IPS-11a (cell line): ENCODE measurements around the gene RER1.

Experiments
- H3K4me3 ChIP-seq: one replicate; pipeline ENCODE4 v1.5.1; 2013; ENCODE audit warnings: low read depth, low read length, control low read depth

Gene RER1

DNA sequence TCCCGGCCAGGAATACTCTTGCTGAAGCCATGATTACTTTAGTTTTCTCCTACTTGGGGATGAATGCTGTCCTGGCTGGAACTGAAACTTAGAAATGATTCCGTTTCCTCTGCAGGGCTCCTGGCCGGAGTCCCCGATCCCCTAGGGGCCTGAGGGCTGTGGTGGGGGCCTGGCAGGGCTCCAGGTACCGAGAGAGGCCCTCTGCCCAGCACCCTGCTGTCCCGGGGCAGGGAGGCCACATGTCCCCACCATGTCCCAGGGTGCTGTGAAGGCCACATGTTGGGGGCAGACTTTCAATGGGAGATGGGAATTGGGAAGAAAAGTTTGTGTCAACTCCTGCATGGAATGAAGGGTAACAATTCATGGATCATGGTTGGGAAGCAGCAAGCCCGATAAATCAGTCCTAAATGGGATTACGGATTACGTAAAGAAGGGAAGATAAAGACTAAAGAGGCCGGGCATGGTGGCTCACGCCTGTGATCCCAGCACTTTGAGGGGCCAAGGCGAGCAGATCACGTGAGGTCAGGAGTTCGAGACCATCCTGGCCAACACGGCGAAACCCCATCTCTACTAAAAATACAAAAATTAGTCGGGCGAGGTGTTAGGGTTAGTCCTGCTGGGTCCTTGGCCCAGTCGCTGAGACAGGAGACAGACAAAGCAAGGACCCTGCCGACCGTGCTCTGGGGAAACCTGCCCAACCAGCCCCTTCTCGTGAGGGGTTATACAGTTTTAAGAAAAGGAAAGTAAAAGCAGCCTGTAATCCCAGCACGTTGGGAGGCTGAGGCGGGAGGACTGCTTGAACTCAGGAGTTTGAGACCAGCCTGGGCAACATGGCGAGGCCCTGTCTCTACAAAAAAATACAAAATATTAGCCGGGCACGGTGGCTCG is 37.8 kb upstream of the RER1 start:
- H3K4me3 ChIP-seq, result no peak overlapping the region

DNA sequence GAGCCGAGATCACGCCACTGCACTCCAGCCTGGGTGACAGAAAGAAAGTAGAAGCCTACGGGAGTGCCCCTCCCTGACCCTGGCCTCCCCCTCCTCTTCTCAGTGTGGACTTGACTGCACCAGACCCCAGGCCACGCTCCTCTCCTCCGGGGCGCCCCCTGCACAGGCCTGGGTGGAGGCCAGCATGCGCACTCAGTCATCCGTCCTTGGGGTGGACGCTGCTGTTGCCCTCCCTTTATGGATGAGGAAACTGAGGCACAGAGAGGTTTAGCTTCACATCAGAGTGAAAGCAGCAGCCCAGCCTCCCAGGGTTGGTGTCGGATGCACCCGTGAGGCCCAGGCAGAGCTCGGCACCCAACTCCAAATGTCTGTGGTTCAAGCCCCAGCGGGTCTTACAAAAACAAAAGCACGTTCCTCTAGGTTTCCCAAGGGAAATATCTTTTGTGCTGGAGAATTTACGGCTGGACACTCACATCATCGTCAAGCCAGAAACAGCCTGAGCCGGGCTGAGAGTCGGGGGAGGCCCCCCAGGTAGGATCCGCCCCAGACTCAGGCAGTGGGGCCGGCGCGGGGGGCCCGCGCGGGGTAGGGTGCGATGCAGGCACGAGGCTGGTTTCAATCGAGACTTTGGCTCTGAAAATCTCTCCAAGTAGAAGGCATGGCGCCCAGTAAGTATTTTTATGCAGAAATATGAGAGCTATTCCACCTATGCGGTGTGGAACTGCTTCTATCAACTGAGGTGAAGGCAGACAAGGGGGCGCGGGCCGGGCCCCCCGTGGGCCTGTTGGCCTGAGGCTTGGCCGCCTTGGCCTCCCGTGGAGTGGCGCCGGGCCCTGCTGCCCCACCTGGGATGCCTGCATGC is 36.9 kb upstream of the RER1 start:
- no peak overlapping the region for H3K4me3 ChIP-seq

DNA sequence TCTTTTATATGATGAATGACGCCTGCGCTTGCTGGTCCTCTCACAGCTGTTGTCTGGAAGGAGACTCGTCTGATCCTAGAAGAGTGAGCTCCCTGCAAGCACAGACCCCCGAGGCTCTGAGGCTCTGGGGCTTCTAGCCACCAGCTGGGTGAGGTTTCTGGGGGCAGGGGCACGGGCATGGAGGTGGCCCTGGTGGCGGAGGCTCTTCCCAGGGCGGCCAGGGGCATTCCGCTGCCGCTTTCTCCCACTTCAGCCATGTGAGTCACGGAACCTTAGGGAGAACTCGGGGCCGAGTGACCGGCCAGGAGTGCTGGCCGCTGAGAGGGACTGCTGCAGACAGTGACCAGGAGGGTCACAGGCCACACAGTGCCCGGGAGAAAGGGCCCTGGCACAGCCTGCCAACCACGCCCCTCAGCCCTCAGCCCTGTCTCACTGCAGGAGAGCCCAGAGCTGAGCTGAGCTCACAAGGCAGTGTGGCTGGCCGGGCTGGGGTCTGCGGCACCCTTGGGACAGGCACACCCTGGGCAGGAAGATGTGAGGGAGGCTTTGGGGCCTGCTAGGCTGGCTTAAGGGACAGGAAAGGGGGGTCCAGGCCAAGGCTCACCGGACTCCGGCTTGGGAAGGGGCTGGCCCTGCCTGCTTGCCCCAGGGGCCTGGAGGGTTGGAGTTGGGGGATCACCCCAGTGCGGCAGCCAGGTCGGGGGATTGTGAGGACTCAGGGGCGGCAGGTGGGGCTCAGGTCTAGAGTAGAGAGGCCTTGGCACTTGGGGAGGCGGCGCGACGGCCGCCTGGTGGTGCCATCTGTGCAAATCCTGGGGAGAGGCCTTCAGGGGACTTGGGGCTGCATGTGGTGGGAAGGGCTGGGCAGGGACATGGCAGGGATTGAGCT is 36.0 kb upstream of the RER1 start:
- H3K4me3 ChIP-seq, result no peak overlapping the region

DNA sequence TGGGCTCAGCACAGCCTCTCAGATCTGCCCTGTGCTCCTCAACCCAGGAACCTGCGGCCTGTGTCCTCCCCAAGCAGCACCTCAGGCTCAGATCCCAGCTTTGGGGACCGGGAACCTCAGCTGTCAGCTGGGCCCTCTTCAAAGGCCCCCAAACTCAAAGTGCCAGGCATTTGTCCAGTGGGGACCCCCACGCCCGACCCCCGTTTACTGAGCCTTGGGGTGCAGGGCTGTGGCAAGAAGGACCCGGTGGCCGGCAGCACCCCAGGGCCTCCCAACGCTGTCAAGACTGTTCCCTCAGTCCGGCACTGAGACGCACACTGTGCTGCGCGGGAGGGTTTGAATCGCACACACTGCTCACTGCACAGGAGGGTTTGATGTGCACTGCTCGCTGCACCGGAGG is 35.2 kb upstream of the RER1 start:
- no peak overlapping the region for H3K4me3 ChIP-seq

DNA sequence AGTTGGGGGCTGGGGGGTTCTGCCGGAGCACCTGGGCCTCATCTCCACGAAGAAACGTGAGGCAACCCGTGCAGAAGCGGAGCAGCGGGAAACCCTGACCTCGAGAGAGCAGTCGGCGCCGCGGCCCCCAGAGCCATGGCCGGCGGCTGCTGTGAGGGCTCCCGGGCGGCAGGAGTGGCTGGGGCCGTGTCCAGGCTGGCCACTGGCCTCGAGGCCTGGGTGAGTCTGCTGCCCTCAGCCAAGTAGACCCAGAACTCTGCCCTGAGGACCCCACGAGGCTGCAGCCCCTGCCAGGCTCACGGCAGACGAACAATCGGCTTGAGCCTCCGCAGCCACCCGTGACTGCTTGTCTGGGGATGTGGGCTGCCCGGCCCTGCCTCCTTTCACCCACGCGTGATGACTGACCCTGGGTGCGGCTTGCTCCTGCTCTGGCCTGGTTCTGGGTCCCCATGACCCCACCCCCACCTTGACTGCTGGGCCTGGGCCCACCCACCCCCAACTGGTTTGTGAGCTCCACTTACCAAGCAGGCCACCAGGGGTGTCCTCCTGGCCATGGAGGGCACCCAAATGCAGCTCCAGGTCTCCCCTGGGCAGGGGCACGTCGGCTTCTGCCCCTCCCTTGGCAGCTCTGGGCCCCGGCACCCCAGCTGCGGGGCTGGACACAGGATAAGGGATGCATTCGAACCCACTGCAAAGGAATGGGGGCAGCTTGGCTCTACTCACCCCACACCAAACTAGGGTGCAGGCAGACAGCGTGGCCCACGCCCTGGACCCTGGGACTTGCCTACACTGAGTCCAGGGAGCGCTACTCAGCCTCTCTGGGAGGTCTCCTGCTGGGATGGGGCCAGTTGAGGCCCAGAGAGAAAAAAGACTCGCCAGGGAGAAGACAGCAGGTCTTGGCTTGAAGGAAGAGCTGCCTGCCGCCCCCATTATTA is 34.5 kb upstream of the RER1 start:
- H3K4me3 ChIP-seq, result no peak overlapping the region

DNA sequence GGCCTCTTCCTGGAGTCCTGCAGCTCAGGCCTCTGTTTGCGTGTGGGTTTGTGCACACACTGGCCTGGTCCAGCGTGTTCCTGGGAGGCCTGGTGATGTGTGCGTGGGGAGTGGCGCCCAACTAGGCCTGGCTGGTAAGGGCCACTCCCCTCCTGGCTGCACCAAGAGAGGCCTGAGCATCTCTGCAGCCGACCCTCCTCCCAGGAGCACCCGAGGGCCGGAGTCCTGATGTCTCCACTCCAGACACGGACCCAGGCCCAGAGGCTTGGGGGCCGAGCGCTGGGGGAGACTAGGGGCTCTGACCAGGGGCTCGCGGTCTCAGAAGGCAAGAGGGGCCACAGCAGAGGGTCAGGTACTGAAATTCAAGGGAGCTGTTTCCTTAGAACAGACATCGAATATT is 33.6 kb upstream of the RER1 start:
- no peak overlapping the region for H3K4me3 ChIP-seq

DNA sequence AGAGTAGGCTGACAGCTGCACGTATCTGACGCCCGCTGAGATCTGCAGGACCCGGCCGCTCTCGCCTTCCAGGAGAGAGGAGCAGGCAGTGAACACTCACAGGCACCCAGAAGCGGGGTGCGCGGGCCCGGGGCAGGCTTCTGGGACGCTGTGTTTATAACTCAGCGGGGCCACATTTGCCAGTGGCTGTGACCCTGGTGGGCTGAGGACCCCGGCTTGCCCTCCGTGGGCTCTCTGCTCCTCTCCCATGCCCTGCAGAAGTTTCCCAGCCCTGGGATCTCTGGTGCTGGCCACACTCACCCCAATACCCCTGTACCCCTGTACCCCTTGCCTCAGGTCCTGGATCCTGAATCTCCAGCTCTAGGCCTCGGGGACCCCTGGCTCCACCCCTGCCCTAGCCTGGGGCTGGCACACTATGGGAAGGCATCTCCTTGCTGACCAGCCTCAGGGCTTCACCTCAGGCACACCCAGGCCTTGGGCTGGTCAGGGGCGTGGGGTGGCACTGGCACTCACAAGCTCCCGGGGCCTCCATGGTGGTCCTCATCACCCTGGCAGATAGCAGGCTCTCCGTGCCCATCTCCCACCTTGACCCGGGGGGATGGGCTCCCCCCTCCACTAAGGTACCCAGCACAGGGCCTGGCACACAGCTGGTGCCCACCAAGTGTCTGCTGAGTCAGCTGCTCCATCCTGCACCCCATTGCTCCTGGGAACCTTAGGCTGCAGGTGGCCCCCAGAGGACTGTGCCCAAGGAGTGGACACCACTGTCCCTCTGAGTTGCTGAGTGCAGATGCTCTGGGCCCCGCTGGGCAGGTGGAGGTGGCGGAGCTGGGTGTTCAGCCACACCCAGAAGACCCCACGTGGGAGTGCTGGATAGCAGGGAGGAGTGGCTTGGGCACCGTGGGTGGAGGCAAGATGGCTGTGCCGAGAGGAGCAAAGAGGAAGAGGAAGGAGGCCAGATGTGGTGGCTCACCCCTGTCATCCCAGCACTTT is 32.7 kb upstream of the RER1 start:
- no peak overlapping the region for H3K4me3 ChIP-seq

DNA sequence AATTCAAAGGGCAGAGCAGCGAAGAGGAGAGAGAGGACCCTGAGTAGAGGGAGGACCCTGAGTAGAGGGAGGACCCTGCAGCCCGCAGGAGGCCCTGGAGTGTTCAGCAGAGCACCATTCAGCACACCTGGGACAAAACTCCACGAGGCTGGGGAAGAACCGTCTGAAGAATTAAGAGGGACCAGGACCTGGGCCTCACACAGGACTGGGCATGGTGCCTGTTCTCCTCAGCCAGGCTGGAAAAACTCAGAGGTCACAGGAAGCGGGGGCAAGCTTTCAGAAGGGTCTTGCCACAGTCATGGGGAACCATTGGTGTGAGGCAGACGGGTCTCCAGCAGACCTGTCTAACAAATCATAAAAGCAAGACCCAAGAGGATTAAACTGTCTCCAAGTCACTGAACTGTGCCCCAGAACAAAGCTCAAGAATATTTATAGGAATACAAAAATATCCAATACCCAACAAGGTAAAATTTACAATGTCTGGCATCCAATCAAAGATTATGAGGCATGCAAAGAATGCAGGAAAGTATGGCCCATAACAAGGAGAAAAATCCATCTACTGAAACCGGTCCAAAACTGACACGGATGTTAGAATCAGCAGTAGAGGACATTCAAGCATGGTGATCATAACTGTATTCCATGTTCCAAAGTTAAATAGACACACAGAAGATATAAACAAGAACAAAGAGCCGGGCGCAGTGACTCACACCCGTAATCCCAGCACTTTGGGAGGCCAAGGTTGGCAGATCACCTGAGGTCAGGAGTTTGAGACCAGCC is 30.9 kb upstream of the RER1 start:
- no peak overlapping the region for H3K4me3 ChIP-seq

DNA sequence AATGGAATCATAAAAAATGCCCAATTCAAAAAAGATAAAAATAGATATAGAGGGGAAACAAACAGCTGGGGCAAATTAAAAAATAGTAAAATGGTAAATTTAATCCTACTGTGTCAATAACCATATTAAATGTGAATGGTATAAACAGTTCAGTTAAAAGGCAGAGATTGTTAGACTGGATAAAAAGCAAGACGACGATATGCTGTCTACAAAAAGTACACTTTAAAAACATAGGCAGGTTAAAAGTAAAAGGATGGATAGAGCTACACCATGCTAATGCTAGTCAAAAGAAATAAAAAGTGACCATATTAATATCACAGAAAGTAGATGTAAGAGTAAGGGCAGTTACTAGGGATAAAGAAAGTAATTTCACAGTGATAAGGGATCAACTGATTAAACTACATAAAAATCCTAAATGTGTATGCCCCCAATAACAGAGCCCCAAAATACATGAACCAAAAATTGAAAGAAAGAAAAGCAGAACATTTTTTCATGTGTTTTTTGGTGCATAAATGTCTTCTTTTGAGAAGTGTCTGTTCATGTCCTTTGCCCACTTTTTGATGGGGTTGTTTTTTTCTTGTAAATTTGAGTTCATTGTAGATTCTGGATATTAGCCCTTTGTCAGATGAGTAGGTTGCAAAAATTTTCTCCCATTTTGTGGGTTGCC is 27.7 kb upstream of the RER1 start:
- H3K4me3 ChIP-seq, result no peak overlapping the region

DNA sequence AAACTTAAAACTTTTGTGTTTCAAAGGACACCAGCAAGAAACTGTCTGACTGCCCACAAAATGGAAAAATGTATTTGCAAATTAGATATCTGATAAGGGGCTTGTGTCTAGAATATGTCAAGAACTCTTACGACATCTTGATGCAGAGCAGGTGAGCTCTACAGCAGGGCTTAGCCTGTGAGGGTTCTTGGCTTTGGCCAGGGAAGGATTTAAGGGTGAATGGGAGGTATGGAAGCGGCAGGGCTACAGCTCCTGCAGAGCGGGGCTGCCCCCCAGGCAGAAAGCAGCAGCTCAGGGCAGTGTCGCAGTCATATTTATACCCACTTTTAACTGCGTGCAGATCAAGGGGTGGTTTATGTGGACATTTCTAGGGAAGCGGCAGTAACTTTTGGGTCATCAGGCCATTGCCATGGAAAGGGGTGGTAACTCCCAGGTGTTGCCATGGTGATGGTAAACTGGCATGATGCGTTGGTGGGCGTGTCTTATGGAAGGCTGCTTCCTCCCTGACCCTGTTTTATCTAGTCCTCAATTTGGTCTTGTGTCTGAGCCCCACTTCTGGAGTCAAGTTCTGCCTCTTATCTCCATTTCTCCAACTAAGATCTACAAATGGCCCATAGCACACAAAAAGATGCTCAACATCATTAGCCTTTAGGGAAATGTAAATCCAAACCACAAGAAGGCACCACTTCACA is 23.4 kb upstream of the RER1 start:
- H3K4me3 ChIP-seq, result no peak overlapping the region

DNA sequence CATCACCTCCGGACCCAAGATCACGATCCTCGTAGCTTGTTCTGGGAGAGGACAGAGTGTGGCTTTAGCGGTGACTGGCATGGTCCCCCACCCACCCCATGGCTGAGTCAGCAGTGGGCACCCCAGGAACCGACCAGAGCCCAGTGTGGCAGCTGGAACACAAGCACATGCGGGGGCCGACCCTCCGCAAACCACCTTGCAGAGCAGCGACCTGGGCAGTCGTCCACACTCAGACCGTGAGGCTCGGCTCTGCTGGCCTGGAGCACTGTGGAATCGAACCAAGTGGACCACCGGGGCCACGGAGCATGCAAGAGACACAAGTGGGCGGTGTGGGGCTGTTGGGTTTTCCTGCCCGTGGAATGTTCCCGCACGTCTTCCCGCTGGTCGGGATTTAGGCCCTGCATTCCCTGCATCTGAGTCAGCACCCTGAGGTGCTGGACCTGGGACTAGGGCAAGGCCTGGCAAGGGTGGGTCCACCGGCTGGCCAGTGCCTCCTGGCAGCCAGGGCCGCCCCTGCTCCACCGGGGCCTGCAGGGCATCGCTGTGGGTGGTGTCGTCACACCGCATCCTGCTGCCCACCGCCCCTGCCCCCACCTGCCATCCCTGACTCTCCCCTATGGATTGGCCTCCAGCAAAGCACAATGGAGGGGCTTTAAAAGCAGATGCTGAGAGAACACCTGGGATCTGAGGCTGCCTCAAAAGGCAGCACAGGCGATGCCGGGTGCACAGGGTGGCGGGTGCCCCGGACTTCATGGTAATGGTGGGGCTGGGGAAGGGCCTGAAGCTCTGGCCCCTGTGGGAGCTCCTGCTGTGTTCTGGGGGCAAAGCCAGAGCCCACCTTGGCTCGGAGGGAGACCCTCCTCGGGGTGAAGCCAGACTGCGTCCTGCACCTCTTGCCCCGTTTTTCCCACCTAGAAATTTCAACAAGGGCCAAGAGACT is 18.8 kb upstream of the RER1 start:
- no peak overlapping the region for H3K4me3 ChIP-seq

DNA sequence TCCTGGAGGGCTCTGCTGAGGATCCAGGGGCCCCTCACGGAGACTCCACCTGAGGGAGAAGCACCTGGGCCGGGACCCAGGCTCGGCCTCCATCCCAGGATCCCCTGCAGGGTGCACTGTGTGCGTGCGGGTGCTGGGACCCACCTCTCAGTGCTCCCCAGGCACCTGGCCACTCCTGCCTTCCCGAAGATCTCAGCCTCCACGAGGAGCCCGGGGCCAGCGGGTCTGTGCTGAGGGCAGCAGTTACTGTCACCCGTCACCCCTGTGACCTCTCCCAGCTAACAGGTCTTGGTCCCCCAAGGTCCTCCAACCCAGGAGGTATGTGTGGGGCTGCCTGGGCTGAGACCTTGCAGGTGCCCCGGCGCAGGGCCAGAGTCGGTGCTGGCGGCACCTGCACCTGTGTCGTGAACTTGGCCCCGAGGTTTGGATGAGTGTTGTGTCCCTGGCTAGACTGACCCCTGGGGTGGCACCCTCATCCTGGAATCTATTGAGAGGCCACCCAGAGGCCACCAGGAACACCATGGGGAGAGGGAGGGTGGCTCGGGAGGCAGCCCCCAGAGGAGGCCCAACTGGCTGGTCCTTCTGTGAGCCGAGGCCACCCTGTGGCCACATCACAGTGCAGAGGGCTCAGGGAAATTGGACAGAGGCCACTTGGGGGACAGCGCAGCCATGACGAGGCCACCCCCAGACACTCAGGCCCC is 17.9 kb upstream of the RER1 start:
- H3K4me3 ChIP-seq, result no peak overlapping the region

DNA sequence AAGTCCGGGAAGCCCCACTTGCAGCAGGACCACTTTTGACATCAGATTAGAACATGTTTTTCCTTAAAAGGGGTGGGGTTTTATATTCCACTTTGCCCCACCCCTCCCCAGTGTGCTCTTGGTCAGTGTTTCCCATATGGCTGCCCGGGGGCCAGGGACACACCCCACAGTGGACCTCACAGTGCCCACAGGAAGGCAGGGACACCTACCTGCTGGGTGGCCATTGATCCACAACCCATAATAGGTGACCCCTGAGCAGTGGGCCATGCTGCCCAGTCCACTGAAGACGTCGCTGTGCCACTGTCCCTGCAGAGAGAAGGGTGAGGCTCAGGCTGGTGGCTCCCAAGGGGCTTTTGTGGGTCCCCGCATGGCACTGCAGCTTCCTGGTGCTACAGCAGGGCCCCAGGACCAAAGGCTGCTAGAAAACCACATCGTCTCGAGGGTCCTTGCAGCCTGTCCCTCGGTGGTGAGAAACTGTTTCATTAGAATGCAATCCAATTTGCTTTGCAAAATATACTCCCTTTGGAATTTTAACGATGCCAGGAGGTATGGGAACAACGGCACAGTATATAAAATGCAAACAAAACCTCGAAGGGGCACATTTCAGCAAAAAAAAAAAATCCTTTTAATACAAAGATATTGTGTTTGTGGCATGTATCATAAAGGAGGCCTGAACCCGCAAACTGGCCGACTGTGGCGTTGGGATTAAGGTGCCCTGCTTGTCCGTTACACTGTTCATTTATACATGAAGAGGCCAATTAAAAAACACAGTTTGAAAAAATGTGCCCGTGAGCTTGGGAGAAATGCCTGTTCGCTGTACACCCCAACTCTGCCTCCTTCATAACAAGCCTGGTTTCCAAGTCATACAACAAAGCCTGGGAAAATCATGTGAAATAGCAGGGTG is 17.1 kb upstream of the RER1 start:
- H3K4me3 ChIP-seq, result no peak overlapping the region

DNA sequence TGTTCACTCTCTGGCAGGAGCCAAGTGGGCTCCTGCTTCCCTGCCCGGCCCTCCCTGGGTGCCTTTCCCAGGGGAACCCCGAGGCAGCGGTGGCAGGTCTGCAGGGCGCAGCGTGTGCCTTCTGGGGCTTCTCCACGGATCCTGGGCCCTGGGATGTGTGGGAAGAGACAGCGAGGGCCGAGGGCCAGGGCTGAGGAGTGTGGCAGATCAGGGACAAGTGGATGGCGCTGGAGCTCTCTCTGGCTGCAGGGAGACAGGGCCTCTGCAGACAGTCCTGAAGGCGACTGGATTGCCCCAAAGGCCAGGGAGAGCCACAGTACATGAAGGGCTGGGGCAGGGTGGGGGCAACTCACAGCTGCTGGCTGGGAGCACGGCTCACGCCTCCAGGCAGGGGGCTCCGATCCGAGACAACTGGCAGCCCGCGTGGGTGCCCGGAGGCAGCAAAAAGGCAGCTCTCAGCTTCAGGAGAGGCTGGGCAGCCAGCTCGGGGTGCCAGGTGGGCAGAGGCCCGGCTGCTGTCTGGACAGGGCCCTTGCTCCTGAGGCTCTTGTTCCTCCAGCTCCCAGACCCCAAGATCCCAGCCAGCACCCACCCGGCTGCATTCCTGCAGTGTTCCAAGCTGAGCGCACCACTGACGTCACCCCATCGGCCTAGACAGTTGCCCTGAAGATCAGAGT is 16.3 kb upstream of the RER1 start:
- H3K4me3 ChIP-seq, result no peak overlapping the region
